Ramos (cell line): ENCODE data around the gene BCL11A.

Experiments used
- in situ Hi-C: fragments of 300-500 bp; cut with MboI; formaldehyde crosslinking; loops from one replicate; pipeline ENCODE4 v1.14.3; 2022; ENCODE audit warnings: low sequenced_read_pairs; ENCODE audit not compliant: unreplicated experiment

Gene BCL11A

DNA sequence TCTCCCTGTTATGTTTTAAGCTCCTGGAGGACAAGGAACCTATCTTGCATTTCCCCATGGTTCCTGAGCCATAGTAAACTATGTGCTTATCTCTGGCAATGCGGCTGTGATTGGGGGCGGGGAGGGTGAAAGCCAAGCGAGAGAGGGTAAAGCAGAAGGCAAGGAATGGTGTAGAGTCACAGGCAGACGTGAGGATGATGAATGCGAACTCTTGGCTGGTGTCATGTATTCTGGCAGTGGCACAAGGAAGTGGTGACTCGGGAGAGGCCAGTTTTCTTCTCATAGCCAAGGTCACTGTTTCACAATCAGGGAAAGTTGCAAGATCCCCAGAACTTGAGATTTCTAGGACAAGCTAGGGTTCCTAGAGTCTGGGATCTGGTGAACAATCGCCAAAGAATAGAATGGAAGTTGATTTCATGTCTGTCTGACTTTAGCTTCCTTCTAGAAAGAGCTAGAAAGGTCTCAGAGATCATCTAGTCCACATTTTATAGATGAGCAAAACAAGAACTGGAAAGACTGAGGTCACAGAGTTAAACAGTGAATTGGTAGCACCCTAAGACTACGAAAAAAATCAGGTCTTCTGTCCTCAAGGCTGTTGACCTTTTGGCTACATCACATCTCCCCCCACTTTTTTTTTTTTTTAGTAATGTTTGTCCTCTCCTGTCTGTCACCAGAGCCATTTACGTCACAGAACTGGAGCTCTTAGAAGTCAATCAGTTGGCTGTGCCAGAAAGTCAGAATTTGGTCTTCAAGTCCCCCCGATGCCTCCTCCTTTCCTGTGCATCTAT is 137.0 kb downstream of the BCL11A start:
- in situ Hi-C loops: no loop called here

DNA sequence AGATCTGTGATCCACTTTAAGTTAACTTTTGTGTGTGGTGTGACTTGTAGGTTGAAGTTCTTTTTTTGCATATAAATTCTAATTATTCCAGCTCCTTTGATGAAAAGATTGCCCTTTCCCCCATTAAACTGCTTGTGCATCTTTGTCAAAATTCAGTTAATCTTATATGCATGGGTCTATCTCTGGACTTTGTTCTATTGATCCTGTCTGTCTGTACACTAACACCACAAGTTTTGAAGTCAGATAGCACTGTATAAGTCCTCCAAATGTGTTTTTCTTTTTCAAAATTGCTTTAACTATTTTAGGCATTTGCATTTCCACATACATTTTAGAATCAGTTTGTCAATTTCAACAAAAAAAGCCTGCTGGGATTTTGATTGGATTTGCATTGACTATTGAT is 137.6 kb downstream of the BCL11A start:
- in situ Hi-C loops: no loop called here

- in situ Hi-C loops: no loop called here
Measured at GRCh38 chr2:60414495-60415138, 138.8 kb downstream of the BCL11A start.

- in situ Hi-C loops: no loop called here
Measured at GRCh38 chr2:60413814-60414168, 139.7 kb downstream of the BCL11A start.

DNA sequence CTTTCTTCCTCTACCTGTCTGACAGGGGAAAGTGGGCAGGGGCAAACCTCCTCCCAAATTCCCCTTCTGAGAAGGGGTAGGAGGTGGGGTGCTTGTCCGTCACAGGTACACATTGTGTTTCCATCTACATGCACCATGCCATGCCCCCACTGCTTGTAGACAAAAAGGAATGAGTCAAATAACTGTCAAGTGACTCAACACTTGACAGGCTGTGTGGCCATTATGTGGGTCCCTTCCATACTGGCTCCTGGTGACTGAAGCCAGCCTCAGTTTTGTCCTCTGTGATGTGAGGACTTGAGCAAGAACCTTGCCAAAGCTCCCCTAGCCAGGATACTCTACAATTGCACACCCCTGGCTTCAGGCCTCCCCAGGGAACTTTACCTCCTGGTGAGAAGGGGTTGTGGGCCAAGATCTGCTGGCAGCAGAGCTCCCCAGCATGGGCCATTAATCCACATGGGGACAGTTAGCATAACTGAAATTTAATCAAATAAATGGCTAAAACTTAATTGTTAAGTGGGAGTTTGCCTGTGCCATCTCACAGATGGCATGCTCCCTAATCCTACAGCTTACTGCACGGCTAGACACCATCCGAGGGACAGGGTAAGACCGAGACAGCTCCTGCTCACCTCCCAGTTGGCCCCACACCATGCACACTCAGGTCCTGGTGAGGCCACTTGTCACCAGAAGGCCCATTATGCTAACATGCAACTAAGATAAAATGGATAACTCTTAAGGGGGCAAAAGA is 140.2 kb downstream of the BCL11A start:
- in situ Hi-C loops: no loop called here

GRCh38 chr2:60412620-60413019 is 140.8 kb downstream of the BCL11A start:
- in situ Hi-C loops: no loop called here

GRCh38 chr2:60412027-60412426 is 141.4 kb downstream of the BCL11A start:
- in situ Hi-C loops: no loop called here

- in situ Hi-C loops: no loop called here
Measured at GRCh38 chr2:60411295-60411694, 142.2 kb downstream of the BCL11A start.

DNA sequence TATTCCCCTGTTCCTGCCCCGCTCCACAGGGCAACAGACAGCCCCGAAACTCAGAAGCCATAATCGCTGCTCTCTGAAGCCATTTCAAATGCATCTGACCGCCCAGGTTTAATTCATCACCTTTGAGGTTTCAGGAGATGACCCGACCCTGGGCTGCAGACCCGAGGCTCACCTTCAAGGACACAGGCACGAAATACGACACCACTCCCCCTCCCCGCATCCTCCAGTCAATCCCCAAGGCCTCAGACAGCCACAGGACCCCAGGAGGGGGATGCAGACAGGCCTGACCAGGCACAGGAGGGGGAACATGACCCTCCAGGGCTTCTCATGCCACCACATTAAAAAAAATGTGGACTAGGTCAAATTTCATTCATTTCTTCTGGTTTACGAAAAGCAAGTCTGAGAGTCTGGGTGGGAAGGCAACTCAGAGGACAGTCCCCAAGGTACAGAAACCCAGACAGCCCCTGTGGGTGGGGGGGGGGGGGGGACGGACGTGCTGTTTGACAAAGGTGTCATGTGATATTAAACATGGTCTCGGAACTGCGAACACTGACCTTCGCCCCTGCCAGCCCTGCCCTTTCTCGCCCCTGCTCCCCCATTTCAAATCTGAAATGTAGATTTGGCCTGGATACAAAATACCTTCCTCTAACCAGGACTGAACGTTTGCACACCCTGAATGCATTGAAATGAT is 142.9 kb downstream of the BCL11A start:
- in situ Hi-C loops: no loop called here

GRCh38 chr2:60409531-60409871 is 144.0 kb downstream of the BCL11A start:
- in situ Hi-C loops: no loop called here

DNA sequence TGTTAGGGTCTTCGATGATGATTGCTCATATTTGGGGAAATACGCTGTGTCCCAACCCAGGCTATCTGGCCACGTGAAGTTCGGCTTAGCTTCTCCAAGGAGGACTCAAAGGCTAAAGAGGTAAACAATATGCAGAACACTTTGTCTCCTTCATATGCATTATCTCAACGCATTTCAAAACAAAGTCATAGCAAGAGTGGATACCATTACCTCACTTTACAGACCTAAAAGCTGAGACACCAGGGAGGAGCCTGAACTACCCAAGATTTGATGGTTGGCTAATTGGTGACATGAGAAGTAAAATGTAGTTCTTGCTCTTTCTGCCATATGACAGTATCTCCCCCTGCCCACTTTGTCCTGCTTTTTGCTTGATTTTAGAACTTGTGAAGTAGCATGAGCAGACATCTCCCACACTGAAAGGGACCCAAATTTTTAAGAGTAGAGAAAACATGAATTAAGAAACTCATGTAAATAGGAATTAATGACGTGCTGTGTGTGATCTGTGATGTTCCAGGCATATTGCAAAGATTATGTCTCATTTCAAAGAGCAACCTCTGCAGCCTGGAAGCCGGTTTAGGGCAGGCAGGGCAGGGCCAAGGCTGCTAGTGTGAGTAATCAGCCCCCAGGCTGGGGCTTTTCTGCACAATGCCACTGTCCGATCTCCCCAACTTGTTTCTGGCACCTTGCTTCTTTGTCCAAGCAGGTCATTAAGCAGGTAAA is 144.5 kb downstream of the BCL11A start:
- in situ Hi-C loops: no loop called here

DNA sequence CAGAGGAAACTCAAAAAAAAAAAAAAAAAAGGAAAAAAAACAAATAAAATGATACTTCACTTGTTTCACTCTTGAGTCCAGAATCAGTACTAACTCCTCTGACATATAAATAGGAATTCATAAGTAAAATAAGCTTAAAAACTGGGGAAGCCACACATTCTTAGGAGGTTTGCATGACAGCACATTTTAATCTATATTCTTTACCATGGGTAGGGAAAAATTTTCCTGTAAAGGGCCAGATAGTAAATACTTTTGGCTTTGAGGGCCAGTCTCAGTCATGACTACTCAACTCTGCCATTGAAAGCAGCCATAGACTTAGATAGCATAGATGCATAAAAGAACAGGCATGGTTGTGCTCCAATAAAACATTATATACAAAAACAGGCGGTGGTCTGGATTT is 145.2 kb downstream of the BCL11A start:
- in situ Hi-C loops: no loop called here

DNA sequence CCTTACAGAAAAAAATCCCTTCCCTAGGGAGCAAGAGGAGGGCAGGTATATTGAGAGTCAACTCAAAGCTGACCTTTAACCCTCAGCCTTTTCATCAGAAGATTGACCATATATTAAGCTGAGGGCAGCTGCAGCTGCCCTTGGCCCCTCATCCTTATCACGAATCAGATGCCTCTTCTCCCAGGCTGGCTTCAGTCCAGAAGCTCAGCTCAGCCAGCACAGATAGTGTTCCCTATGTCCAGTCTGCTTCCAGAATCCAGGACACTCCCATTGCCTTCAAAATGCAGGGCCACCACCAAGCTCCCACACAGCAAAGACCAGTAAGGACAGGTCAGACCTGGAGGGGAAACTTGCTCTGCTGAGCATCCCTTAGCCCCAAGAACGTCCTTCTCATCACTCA is 146.1 kb downstream of the BCL11A start:
- in situ Hi-C loops: no loop called here

GRCh38 chr2:60406192-60406591 is 147.3 kb downstream of the BCL11A start:
- in situ Hi-C loops: no loop called here

- in situ Hi-C loops: no loop called here
Measured at GRCh38 chr2:60405271-60405919, 148.1 kb downstream of the BCL11A start.
